Amygdala (tissue), 56 donors: ENCODE measurements around the gene LRRC56.

ENCODE experiments used
- DNase-seq, 56 donors: peaks; one replicate each; lab custom pipeline; 2025; lab: John Stamatoyannopoulos, UW

The LRRC56 gene

GRCh38 chr11:535519-536454 lies 1.5 kb upstream of the LRRC56 start, which contains the start of gene HRAS:
HRAS (minus strand) TSS chr11:535576.
- DNase-seq, result peak; percentile 53 to 97 (median 89)

DNA sequence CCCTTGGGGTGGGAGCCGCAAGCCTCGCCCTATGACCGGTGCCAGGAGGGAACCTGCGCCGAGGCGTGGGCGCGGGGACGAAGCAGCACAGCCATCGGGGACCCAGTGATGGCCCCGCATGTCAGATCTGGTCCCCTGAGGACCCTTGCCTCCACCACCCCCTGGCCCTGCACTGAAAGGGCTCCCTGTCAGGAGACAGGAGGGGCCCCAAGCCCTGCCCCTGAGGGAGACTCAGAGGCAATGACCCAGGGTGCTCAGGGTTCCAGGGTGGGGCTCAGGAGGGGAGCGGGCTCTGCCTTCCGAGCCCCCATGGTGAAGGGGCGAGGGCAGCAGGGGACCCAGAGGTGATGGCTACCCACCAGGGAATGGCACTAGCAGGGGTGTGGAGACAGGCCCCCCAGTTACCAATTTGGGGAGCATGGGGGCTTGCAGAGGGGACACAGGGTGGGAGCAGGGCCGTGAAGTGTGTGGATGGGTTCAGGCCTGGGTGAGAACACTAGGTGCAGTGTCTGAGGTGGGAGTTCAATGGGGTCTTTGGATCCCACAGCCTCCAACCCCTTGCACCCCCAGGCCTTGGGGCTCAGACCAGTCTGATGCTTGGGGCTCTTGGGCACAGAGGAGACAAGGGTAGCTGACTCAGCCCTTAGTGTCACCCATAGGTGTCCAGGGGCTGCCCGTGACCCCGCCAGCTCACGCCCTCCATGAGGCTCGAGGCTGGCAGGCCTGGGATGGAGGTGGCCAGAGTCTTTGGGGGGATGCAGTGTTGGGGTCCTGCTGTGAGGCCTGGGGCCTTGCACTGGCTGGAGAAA lies 499 bp downstream of the LRRC56 start:
- no peak for DNase-seq

DNA sequence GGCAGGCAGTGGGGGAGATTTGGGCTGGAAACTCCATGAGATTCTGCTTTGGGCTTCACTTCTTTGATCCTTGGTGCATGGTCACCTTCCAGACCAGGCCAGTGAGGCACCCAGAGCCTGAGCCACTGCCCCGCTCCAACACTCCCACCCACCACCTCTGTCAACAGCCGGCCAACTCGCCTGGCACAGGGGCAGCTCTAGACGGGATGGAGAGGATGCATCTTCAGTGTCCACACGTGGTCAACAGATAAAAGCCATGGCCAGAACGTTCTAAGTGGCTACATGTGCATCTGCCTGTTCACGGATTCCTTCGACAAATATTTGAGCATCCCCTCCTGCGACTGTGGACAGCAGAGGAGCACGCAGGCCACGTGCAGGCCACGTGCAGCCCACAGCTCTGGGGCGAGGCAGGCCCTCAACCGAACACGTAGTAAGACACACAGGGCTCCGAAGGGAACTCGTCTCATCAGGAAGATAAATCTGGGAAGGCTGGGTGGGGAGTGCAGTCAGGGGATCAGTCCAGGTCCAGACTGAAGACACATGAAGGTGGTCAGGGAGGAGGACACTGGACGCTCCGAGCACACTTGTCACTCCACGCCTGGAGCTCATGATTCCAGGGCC lies 1.2 kb downstream of the LRRC56 start:
- DNase-seq, result no peak

- no peak for DNase-seq
Measured at GRCh38 chr11:539971-540481, 2.7 kb downstream of the LRRC56 start.

GRCh38 chr11:540583-541432 lies 3.5 kb downstream of the LRRC56 start:
- no peak for DNase-seq

GRCh38 chr11:541433-541885 lies 4.1 kb downstream of the LRRC56 start:
- no peak for DNase-seq

DNA sequence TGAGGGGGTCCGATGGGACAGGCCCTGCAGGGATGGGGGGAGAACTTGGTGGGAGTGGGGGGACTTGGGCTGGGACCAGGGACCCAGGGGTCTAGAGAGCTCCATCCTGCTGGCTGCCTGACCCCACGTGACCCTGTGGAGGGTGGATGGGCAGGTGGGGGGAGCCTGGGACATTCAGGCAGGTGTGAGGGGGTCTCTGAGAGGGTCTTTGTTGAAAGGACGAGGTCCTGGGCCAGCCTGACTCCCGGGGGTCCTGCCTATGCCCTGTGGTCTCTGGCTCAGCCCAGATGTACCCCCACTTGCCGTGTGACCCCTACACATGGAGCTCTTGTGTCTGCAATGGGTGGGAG lies 7.5 kb downstream of the LRRC56 start:
- no peak for DNase-seq

- DNase-seq, result no peak
Measured at GRCh38 chr11:545171-545570, 7.8 kb downstream of the LRRC56 start.

GRCh38 chr11:548700-549603 lies 11.6 kb downstream of the LRRC56 start:
- no peak for DNase-seq

DNA sequence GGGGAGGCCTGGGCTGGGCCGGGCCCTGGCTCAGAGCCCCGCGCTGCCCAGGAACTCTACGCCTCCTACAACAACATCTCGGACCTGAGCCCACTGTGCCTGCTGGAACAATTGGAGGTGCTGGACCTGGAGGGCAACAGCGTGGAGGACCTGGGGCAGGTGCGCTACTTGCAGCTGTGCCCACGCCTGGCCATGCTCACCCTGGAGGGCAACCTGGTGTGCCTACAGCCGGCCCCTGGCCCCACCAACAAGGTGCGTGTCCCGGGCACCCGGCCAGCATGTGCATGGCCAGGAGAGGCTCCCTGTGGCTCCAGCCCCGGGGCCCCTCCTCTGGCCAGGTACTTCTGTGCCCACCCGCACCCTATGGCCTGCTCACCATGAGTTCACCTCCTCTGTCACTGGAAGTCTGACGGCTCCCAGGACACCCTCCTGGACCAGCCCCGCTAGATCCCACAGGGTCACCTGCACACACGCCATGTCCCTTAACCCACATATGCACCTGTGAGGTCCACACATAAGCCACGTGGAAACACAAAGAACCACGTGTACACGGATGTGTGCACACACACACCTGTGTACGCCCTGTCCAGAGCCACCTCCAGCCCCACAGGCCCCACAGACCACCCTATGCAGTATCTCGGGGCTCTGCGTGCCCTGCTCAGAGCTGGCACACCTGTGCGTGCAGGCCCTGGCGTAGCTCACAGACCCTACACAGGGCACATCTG lies 12.9 kb downstream of the LRRC56 start:
- DNase-seq, result no peak

DNA sequence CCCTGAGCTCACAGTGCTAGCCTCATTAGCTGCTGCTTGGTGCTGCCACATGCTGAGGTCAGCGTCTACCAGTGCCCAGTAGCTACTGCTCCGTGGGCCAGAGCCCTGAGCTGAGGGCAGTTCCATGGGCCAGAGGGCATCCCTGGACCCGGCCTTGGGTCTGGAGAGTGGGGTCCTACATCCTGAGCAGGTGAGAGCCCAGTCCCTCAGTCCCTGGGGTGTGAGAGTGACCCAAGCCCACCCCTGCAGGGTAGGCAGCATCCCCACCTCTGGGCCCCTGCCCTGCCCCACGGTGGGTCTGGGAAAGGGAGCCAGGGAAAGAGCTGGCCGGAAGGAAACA lies 13.4 kb downstream of the LRRC56 start:
- DNase-seq, result no peak

GRCh38 chr11:551131-551530 lies 13.8 kb downstream of the LRRC56 start:
- no peak for DNase-seq

DNA sequence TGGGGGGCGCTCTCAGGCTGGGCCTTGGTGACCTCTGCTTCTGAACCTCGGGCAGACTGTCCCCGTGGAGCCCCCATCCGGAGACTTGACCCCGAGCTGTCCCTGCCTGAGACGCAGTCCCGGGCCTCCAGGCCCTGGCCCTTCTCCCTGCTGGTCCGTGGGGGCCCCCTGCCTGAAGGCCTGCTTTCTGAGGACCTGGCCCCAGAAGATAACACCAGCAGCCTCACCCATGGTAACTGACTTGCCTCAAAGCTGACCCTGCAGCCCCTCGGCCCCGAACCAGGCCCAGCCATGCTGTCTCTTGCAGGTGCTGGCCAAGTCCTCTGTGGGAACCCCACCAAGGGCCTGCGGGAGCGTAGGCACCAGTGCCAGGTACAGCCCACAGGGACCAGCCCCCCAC lies 14.3 kb downstream of the LRRC56 start:
- no peak for DNase-seq

DNA sequence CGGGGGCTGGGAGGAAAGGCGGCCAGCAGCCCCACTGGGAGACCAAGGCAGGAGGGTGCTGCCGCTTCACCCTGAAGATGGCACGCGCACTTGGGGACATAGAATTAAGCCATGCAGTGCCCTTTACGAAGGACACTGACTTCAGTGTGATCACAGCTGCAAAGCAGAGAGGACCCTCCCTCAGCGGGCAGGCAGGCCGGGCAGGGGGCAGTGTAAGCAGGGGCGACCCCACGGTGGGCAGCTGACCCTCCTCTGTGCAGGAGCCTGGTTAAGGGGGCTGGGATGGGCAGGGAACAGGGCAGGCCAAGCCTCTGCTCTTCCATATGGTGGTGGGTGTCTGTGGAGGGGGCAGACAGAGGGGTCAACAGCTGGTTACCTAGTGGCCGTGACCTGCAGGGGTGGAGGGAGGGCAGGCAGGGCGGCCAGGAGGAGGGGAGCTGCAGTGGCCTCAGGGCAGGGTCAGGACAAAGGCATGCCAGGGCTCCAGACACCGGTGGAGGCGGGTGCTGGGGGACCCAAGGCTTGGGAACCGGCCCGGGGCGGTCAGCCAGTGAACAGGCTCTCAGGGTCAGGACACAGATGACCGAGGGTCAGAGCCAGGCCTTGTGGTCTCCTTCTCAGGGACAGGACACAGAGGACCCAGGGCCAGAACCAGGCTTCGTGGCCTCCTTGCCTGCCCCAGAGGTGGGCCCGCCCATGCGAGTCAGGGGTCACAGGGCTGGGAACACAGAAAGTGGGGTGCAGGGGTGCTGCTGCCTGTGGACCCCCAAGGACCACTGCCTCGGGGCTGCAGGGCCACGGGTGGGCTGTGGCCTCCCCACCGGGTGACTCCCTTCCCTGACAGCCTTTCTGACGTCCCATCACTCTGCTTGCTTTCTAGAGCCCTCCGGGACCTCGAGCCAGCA lies 16.0 kb downstream of the LRRC56 start:
- DNase-seq, result no peak

DNA sequence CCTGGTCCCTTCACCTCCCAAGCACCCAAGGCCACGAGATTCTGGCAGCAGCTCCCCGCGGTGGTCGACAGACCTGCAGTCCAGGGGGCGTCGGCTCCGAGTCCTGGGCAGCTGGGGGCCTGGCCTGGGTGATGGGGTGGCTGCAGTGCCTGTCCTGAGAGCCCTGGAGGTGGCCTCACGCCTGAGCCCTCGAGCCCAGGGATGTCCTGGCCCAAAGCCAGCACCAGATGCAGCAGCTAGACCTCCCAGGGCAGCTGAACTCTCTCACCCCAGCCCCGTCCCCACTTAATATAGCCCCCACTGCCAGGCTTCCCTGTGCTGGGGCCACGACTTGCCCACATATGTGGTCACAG lies 16.6 kb downstream of the LRRC56 start:
- DNase-seq, result no peak

GRCh38 chr11:554428-555226 lies 17.3 kb downstream of the LRRC56 start:
- DNase-seq, result peak in 5 of 56 donors; percentile 18 to 40 (median 23)
